Measurements from ENCODE around the gene PPL. TPM values are rescaled to one million over a fixed set of nuclear protein-coding genes. Genes with fewer than 3 reads are reported as not detected.

PPL gene
- polyA plus RNA-seq, 3 donors, result 0.02 TPM; not detected in 2

DNA sequence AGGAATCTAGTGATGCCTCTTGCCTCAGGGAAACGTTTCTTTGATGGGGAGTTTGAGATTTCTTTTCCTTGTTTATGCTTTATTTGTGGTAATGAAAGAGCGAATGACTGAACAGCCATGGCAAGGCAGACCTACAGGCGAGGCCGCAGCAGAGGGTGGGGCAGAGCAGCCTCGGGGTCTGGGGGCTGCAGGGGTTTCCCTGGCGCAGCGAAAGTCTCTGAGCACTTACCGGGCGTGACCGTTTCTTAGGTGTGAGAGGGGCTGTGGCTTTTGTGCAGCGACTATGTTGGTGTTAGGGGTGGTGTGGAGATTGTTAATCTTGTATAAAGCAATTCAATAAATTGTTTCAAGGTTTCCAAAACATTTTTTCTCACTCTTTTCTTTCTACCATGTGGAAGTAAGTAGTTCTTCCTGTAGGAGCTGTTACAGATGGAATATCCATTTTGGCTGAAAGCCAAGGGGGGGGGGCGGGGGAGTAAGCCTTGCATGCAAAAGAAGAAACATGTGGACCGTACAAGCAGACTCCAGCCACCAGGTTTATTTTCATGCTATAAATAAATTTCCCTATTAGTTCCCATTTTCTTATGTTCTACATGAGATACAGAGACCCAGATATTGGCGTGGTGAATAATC, 54.8 kb downstream of the PPL start:
- H3K9me3 ChIP-seq (replicated peaks in 1 of 2; ENCODE audit: control insufficient read depth in 1 of 2, insufficient read depth in 1 of 2, low read length in 2 of 2), result no peaks in the 10 kb centered on the region
- peaks cover 85 to 100% of the 10 kb centered on the region in 2 donors for H3K36me3 ChIP-seq (replicated peaks in 1 of 2; ENCODE audit: control insufficient read depth in 1 of 2, insufficient read depth in 2 of 2, low read length in 2 of 2)
- DNase-seq, result no peak
- Mint-ChIP-seq H3K36me3 (peaks cover 90 to 99% of the 10 kb centered on the region in 2 donors), H3K4me1 (no peaks in the 10 kb centered on the region), H3K27ac (peak overlapping the region in 1 of 7 donors; percentile 56), H3K4me3 (no peak overlapping the region), H3K9me3 (peaks cover 0 to 6% (median 0%) of the 10 kb centered on the region in 7 donors), H3K27me3 (ENCODE audit: low read depth in 3 of 3) (peaks cover 0 to 2% (median 0%) of the 10 kb centered on the region in 3 donors)
- no peaks in the 10 kb centered on the region for H3K4me1 ChIP-seq (ENCODE audit: control insufficient read depth in 1 of 2, insufficient read depth in 2 of 2, low read length in 2 of 2)
- H3K4me2 ChIP-seq (replicated peaks; ENCODE audit: extremely low read depth, low read length, poor library complexity, severe bottlenecking), result no peak overlapping the region
- H3K9ac ChIP-seq (ENCODE audit: insufficient read depth, low read length, poor library complexity, severe bottlenecking), result no peak overlapping the region
- intact Hi-C loops (cut with micrococcal nuclease), result no loop called here
- peaks cover 5% of the 10 kb centered on the region for H4K20me1 ChIP-seq (ENCODE audit: insufficient read depth, low read length)
- TF ChIP-seq, protein P1, sequence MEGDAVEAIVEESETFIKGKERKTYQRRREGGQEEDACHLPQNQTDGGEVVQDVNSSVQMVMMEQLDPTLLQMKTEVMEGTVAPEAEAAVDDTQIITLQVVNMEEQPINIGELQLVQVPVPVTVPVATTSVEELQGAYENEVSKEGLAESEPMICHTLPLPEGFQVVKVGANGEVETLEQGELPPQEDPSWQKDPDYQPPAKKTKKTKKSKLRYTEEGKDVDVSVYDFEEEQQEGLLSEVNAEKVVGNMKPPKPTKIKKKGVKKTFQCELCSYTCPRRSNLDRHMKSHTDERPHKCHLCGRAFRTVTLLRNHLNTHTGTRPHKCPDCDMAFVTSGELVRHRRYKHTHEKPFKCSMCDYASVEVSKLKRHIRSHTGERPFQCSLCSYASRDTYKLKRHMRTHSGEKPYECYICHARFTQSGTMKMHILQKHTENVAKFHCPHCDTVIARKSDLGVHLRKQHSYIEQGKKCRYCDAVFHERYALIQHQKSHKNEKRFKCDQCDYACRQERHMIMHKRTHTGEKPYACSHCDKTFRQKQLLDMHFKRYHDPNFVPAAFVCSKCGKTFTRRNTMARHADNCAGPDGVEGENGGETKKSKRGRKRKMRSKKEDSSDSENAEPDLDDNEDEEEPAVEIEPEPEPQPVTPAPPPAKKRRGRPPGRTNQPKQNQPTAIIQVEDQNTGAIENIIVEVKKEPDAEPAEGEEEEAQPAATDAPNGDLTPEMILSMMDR (IDR thresholded peaks at IDR 0.05), result no peak
- no peak overlapping the region for H3K27ac ChIP-seq (ENCODE audit: low read depth in 1 of 2, low read length in 2 of 2)
- no peak overlapping the region for H3K4me3 ChIP-seq (replicated peaks in 1 of 3; ENCODE audit: low read depth in 2 of 3, low read length in 3 of 3)
- H3K79me2 ChIP-seq (ENCODE audit: insufficient read depth, low read length), result no peaks in the 10 kb centered on the region
- WGBS (ENCODE audit: insufficient coverage), result 96% methylated on average over 9 of the region's 14 CpGs
- no peak overlapping the region for H2AFZ ChIP-seq (ENCODE audit: insufficient read depth, low read depth, low read length, poor library complexity, severe bottlenecking)
- H3K27me3 ChIP-seq (ENCODE audit: control insufficient read depth in 2 of 2, insufficient read depth in 2 of 2, low read length in 2 of 2), result no peaks in the 10 kb centered on the region

DNA sequence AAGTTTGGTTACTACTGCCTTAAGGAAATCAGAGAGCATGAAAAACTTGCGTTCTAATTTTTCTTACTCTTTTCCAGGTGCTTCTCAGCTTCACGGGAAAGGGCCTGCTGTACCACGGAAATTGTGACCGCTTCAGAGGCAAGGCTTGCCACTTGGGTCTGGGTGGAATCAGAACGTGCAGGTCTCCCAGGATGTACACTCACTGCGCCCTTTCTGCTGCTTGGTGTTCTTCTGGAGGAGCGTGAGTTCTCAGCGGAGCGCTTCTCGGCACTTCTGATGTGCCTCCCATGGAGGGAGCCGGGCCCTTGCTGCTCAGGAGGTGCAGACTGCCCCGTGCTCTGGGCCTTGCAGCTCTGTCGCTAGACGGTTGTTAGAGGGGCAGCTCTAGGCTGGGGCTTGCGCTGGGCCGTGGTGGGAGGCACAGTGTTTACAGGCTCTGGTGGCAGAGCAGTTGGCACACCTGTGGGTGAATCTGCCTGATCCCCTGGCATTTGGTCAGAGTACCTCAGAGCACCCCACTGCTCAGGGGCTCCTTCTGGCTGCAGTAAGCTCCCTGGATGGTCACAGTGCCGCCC, 56.9 kb downstream of the PPL start:
- Histone ChIP-seq H3K9me3 (replicated peaks in 1 of 2; ENCODE audit: control insufficient read depth in 1 of 2, insufficient read depth in 1 of 2, low read length in 2 of 2) (no peaks in the 10 kb centered on the region), H3K4me1 (ENCODE audit: control insufficient read depth in 1 of 2, insufficient read depth in 2 of 2, low read length in 2 of 2) (no peaks in the 10 kb centered on the region), H3K36me3 (replicated peaks in 1 of 2; ENCODE audit: control insufficient read depth in 1 of 2, insufficient read depth in 2 of 2, low read length in 2 of 2) (peaks cover 91 to 100% of the 10 kb centered on the region in 2 donors), H3K27me3 (ENCODE audit: control insufficient read depth in 2 of 2, insufficient read depth in 2 of 2, low read length in 2 of 2) (no peaks in the 10 kb centered on the region), H3K9ac (ENCODE audit: insufficient read depth, low read length, poor library complexity, severe bottlenecking) (no peak overlapping the region), H3K27ac (ENCODE audit: low read depth in 1 of 2, low read length in 2 of 2) (no peak overlapping the region), H3K4me2 (replicated peaks; ENCODE audit: extremely low read depth, low read length, poor library complexity, severe bottlenecking) (no peak overlapping the region), H3K4me3 (replicated peaks in 1 of 3; ENCODE audit: low read depth in 2 of 3, low read length in 3 of 3) (no peak overlapping the region), H3K79me2 (ENCODE audit: insufficient read depth, low read length) (no peaks in the 10 kb centered on the region), H2AFZ (ENCODE audit: insufficient read depth, low read depth, low read length, poor library complexity, severe bottlenecking) (no peak overlapping the region), H4K20me1 (ENCODE audit: insufficient read depth, low read length) (peaks cover 5% of the 10 kb centered on the region)
- TF ChIP-seq, protein P1 (IDR thresholded peaks at IDR 0.05), result no peak
- no peak for DNase-seq
- intact Hi-C loops (cut with micrococcal nuclease), result no loop called here
- no peaks in the 10 kb centered on the region for H3K4me1 Mint-ChIP-seq
- peaks cover 0 to 2% (median 0%) of the 10 kb centered on the region in 3 donors for H3K27me3 Mint-ChIP-seq (ENCODE audit: low read depth in 3 of 3)
- peaks cover 0 to 6% (median 0%) of the 10 kb centered on the region in 7 donors for H3K9me3 Mint-ChIP-seq
- peaks cover 86 to 98% of the 10 kb centered on the region in 2 donors for H3K36me3 Mint-ChIP-seq
- H3K27ac Mint-ChIP-seq, result peak overlapping the region in 1 of 7 donors; percentile 68
- H3K4me3 Mint-ChIP-seq, result no peak overlapping the region
- 97% methylated on average over 17 of the region's 17 CpGs for WGBS (ENCODE audit: insufficient coverage)
